NOMO-1 treated with DMSO at 0.1 percent for 48 hours (cell line): ENCODE data around the gene GOLGA6L2.
"Not testable (repeated sequence)": the region's sequence is repeated elsewhere in the genome, so short reads cannot be mapped to it uniquely, and the experiment has no call there.

Experiments used
- DNase-seq: peaks from one replicate; lab custom pipeline; 2025; ENCODE audit not compliant: unreplicated experiment; lab: John Stamatoyannopoulos, UW

GOLGA6L2 gene

GRCh38 chr15:23424111-23424904 lies 22.7 kb downstream of the GOLGA6L2 start:
- DNase-seq: no peak

DNA sequence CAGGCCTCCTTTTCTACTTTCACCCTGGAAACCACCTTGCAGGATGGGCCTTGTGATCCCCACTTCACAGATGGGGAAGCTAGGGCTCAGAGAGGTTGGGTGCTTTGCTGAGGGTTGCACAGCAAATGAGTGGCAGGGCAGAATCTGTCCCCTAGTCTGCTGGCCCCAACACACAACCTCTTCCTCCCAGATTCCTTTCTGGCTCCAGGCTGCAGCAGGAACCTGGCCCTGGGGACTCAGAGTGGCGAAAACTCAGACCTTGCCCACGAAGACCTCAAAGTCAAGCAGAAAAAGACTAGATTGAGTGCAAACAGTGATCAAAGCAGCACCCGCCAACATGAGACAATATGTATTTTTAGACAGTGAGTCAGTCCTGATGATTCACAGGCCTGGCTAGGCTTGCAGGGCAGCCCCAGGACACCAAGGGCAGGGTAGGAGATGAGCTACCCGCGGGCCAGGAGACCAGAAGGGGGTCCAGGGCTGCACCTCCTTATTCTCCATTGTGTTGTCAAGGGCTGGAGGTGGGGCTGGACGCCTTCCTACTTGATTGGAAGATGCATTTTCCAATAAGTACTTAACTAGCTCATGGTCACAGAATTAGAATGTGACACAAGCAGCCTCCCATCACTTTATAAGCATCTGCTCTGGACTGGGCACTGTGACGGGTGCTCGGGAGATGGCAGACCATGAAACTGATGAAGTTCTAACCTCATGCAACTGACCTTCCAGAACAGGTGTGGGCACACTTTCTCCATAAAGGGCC lies 23.9 kb downstream of the GOLGA6L2 start:
- no peak for DNase-seq

- DNase-seq: no peak
These were observed 24.7 kb downstream of the GOLGA6L2 start for GRCh38 chr15:23422099-23422945.

DNA sequence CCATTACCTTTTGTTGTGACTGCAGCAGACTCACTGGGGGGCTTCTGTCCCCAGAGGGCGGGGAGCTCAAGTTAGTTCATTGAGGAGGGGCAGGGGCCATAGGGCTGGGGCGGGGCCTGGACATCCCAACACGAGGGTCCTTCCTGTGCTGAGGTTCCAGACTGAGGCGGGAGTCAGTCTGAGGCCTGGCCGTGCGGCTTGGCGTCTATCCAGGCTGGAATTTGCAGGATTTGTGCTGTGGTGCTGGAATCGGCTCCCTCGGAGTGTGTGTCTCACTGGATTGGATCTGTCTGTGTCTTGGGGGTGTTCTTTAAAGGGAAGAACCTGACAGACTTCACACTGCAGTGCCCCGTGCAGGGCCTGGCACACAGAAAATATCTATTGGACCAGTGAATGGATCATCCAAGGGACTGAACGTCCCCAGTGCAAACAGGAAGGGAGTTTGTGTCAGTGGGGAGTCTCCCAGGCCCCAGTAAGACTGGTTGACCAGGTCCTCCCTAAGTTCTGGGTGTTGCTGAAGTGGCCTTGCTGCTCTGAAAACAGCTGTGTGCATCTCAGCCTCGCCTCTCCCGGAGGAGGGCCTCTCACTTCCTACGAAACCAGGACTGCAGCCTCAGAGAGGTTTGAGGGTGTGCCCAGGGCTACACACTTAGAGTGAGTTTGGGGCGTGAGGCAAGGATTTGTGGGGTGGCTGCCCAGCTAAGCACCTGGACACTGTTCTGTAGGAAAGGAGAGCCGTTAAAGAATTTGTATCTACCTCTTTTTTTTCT lies 26.1 kb downstream of the GOLGA6L2 start:
- DNase-seq: no peak

DNA sequence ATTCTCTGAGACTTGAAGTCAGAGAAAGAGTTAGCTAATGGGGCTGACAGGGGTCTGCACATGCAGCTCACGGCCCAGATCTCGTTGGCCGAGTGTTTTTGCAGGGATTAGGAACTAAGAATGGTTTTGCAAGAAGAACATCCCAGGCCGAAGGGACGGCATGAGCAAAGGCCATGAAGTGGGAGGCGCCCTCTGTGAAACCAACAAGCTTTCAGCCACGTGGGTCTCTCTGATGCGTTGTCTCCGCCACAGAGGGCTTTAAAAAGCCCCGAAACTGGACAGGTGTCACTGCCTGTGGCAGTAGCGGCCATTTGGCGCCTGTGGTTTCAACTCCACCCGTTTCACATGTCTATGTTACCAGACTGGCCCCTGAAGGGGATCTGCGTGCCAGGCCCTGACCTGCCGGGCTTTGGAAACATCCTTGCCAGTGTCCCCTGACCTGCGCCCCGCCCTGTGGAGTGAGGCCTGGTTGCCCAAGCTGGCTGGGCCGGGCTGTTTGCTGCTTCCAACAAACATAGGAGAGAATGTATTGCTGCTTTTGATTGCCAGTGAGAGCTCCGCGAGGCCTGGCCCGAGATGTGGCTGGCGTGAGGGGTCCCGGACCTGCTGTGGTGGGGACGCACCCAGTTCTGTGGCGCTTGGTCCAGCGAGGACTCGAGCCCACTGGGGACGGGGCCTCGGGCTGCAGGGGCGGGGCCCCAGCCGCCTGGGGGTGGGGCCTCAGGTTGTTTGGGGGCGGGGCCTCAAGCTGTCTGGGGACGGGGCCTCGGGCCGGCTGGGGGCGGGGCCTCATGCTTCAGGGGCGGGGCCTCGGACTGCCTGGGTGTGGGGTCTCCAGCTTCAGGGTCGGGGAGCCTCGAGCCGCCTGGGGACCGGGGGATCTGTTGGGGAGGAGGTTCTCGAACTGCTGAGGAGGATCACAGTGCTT lies 30.4 kb downstream of the GOLGA6L2 start:
- DNase-seq: no peak

GRCh38 chr15:23415866-23416265 lies 31.2 kb downstream of the GOLGA6L2 start:
- not testable (repeated sequence) for DNase-seq

DNA sequence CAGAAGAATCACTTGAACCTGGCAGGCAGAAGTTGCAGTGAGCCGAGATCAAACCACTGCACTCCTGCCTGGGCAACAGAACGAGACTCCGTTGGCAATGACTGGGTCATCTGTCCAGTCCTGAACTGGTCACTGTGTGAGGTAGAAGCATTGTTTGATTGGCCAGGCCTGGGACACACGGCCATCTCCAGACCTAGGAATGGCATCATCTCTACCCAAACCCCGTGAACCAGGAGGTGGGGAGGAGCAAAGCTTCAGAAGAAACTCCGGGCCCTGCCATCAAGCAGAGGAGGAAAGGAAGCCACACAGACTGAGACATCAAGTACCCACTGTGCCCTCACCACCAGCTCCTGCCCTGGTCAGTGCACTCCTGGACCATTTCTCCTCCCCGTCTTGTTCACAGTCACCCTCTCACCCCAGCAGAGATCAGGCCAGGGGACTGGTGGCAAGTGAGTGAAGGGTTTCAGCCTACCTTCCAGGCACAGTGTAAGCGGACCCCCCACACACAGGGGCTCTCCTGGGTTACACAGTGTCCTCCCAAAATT lies 31.6 kb downstream of the GOLGA6L2 start:
- no peak for DNase-seq

- DNase-seq: not testable (repeated sequence)
These were observed 34.0 kb downstream of the GOLGA6L2 start for GRCh38 chr15:23412881-23413600.

- no peak for DNase-seq
These were observed 35.2 kb downstream of the GOLGA6L2 start for GRCh38 chr15:23411841-23412240.

DNA sequence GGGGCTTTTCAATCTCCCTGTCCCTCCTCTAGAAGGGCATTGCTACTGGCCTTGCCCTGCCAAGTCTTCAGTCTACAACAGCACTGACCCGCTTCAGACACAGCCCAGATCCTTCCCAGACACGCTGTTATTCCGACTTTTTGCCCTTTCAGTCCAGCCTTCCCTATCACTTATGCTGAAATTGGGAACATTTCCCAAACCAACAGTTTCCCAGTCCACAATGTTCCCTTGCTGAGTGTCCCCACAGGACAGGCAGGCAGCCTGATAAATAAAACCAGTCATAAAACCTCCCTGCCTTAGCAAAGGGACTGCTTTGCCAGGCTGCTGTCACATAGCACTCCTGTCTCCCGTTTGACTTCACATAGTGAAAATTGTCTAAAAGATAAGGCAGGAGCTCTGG lies 43.5 kb downstream of the GOLGA6L2 start:
- DNase-seq: no peak

- no peak for DNase-seq
These were observed 44.5 kb downstream of the GOLGA6L2 start for GRCh38 chr15:23402544-23402943.

- no peak for DNase-seq
These were observed 44.9 kb downstream of the GOLGA6L2 start for GRCh38 chr15:23402140-23402539.

GRCh38 chr15:23401627-23402026 lies 45.4 kb downstream of the GOLGA6L2 start:
- no peak for DNase-seq

DNA sequence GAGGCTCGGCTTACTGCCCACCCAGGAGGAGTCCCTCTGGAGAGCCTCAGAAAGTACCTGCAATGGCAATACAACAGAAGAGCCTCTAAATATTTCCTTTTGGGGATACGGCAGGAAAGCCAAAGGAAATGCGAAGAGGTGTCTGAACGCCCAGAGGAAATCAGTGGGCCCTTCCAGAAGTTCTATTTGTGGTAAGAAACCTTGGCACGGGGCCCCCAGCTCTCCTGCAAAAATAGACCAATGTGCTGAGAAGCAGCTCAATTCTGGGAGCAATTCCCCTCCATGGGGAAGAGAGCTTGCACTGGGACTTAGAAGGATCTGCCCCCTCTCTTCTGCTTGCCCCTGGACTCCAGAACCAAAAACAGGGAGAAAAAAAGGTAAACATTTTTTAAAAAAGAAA lies 47.8 kb downstream of the GOLGA6L2 start:
- DNase-seq: not testable (repeated sequence)

- DNase-seq: not testable (repeated sequence)
These were observed 48.7 kb downstream of the GOLGA6L2 start for GRCh38 chr15:23398357-23398756.

GRCh38 chr15:23397779-23398178 lies 49.3 kb downstream of the GOLGA6L2 start:
- no peak for DNase-seq

DNA sequence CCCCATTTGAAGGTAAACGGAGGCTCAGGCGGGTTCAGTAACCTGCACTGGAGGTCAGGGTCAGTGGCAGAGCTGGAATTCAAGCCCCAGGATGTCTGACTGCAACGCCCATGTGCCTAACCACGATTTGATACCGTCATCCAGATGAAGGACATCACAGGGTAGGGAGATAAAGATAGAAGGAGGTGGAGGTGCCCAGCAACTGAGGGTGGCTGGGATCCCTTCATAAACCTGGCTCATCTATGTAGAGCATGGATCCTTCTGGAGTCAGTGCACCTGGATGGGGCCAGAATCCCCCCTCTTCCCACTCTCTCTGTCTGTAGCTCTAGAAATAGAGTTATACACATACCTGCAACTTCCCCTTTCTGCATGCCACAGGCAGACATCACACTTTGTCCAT lies 51.2 kb downstream of the GOLGA6L2 start:
- no peak for DNase-seq

GRCh38 chr15:23395030-23395692 lies 51.9 kb downstream of the GOLGA6L2 start:
- no peak for DNase-seq
